ENCODE results near the gene SLC25A38.
"Not testable (repeated sequence)": the region's sequence is repeated elsewhere in the genome, so short reads cannot be mapped to it uniquely, and the experiment has no call there.

Gene SLC25A38

DNA sequence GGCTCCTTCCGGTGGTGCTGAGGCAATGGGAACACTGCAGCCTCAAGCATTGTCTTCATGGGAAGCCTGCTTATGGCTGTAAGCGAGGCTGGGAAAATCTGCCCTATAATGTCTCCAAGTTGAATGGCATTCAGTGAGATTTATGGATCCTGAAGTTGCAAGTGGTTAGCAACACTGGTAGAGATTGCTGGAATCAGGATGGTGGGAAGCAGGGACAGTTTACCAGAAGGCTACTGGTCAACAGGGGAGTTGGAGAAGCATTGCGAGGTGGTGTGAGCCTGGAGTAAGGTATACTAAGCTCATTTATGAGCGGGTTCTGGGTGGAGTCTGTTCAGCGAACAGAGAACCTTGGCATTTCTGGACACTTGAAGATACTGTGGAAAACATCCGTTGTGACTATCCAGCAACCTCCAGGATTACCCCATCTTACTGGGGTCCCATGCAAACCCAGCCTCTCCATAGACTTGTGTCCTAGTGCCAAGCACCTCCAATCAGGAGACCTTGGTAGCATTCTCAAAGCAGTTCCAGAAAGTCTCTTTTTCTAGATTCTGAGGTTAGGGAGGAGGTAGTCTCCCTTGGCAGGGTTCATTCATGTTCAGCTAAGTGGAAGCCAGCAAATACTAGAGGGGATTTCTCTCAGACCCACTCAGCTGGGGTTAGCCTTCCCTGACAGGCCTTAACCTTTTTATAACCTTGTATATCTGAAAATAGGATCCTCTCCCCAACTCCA, 30.7 kb downstream of the SLC25A38 start:
- peak; percentile 30 for DNase-seq (ENCODE audit: low read depth)
- no peak for TF ChIP-seq CTCF (conservative IDR thresholded peaks at IDR 0.05; ENCODE audit: control insufficient read depth, insufficient read depth, low read depth, low read length)
- H3K4me3 ChIP-seq (ENCODE audit: control insufficient read depth, low read depth, low read length): no peak overlapping the region

- peak; percentile 26 for DNase-seq (ENCODE audit: low read depth)
- no peak for TF ChIP-seq CTCF (conservative IDR thresholded peaks at IDR 0.05; ENCODE audit: control insufficient read depth, insufficient read depth, low read depth, low read length)
- H3K4me3 ChIP-seq (ENCODE audit: control insufficient read depth, low read depth, low read length): no peak overlapping the region
These were observed 31.3 kb downstream of the SLC25A38 start for GRCh38 chr3:39414421-39414907.

GRCh38 chr3:39415302-39415701, 32.1 kb downstream of the SLC25A38 start:
- H3K4me3 ChIP-seq (ENCODE audit: control insufficient read depth, low read depth, low read length); DNase-seq (ENCODE audit: low read depth): not testable (repeated sequence)

DNA sequence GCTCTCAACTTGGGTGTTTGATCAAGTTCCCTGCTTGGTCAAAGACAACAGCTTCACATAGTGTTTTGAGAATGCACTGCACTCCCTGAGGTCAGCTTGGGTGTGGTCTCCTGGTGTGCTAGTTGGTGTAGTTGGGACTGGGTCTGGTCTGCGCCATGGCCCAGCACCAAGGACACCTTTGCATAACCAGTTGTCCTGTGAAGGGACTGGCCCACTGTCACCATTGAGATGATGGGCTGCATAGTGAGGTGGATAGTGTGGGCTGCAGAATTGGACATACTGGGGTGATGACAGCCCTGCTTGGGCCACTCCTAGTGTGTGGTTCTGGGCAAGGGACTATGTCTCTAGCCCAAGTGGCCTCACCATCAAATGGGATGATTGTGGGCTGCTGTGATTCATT, 32.8 kb downstream of the SLC25A38 start:
- no peak for DNase-seq (ENCODE audit: low read depth)

GRCh38 chr3:39416998-39417397, 33.8 kb downstream of the SLC25A38 start:
- not testable (repeated sequence) for DNase-seq (ENCODE audit: low read depth); H3K4me3 ChIP-seq (ENCODE audit: control insufficient read depth, low read depth, low read length)

More for the DNA sequence above, 32.8 kb downstream of the SLC25A38 start:
- no peak overlapping the region for H3K4me3 ChIP-seq (ENCODE audit: control insufficient read depth, low read depth, low read length)
- TF ChIP-seq CTCF (conservative IDR thresholded peaks at IDR 0.05; ENCODE audit: control insufficient read depth, insufficient read depth, low read depth, low read length): no peak

- not testable (repeated sequence) for DNase-seq (ENCODE audit: low read depth); H3K4me3 ChIP-seq (ENCODE audit: control insufficient read depth, low read depth, low read length)
These were observed 35.5 kb downstream of the SLC25A38 start for GRCh38 chr3:39418556-39419225.

DNA sequence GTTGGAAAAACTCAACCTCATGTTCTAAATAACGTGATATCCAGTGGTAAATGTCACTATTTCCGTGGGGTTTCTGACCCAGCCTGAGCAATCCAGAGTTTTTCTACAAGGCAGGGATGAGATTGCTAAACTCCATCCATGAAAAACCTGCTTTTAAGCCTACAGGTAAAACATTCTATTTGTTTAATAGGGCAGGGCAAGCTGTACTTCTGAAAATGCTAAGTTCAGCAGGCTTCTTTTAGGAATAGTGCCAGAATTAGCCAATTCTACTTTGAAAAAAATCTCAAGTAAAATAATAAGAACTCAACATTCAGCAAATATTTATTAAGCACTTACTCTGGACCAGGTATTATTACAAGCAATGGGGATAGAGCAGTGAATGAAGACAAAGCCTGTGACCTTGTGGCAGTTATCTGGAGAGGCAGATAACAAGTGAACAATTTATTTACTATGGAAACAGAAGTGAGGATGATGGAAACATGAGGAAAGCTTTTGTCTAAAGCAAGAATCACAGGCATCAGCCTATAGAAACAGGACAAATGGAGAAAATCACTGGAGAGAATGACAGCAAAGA, 36.7 kb downstream of the SLC25A38 start:
- TF ChIP-seq CTCF (conservative IDR thresholded peaks at IDR 0.05; ENCODE audit: control insufficient read depth, insufficient read depth, low read depth, low read length): no peak
- H3K4me3 ChIP-seq (ENCODE audit: control insufficient read depth, low read depth, low read length): no peak overlapping the region
- no peak for DNase-seq (ENCODE audit: low read depth)

- DNase-seq (ENCODE audit: low read depth): no peak
- no peak overlapping the region for H3K4me3 ChIP-seq (ENCODE audit: control insufficient read depth, low read depth, low read length)
- no peak for TF ChIP-seq CTCF (conservative IDR thresholded peaks at IDR 0.05; ENCODE audit: control insufficient read depth, insufficient read depth, low read depth, low read length)
These were observed 37.4 kb downstream of the SLC25A38 start for GRCh38 chr3:39420543-39420942.
